GM21367 (cell line): ENCODE data around the gene MAB21L3.

Experiments used
- ATAC-seq: cut with Tn5 transposase; IDR thresholded peaks from one replicate; pipeline ENCODE4 v1.9.1; 2021; ENCODE audit not compliant: unreplicated experiment

Gene MAB21L3

DNA sequence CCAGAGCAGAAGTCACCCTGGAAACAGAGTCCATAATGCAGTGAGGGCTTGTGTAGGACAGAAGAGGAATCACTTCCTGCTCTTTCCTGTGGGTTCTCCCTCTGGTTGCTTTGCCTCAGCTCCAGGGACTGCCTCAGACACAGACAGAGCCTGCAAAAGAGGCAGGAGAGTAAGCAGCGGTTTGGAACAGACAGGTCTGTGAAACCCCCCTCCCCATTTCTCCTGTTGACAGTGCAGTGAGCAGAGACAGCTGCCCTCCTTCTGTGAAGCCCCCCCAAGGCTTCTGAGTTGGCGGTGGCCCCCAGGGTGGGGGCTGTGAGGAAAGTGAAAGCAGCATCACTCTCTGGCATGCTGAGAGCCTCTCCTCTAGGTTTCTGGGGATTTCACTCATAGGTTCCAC is 53.0 kb downstream of the MAB21L3 start:
- no peak for ATAC-seq

DNA sequence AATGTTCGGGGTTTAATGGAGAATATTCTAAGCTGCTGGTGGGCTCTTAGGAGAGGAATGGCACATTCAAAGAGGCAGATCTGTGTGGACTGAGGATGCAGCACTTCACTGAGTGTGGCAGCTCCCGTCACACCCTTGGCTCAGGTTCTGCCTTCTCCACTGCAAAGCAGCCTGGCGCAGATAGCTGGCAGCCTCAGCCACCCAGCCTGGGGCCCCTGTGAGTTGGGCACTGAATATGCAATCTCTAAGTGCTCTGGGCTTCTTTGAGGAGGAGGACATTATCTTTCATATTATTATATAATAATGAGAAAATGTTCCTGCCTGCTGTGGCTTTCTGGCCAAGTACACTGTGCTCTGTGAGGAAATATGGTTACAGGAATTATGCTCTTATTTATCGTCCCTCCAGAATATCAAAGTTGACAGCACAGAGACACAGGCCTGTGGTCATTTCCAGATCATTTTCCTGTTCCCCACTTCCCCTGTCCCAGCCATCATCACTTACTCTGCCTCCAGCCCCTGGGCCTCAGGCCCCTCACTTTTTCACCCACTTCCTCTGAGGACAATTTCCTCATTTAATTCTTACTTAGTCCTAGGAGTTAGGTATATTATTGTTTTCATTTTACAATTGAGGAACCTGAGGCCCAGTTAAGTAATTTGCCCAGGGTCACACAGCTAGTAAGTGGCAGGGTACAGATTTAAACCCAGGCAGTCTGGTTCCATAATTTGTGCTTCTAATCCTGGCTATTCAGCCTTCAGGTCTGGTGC is 53.6 kb downstream of the MAB21L3 start:
- no peak for ATAC-seq

DNA sequence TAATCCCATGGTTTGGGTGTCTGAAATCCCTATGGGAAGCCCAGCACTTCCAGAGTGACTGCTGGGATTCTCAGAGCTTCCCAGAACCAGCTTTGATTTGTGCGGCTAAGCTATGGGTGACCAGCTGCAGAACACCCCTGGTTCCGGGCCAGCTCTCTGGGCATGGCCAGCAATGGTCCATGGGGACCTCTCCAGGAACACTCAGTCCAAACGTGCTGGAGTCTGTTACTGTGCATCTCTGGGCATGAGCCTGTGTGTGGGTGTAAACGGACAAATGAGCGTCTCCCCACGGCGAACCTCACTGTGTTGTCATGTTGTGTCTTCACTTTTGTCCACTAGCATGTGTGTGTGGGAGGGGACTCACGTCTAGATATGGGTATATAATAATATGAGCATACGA is 54.4 kb downstream of the MAB21L3 start:
- no peak for ATAC-seq

DNA sequence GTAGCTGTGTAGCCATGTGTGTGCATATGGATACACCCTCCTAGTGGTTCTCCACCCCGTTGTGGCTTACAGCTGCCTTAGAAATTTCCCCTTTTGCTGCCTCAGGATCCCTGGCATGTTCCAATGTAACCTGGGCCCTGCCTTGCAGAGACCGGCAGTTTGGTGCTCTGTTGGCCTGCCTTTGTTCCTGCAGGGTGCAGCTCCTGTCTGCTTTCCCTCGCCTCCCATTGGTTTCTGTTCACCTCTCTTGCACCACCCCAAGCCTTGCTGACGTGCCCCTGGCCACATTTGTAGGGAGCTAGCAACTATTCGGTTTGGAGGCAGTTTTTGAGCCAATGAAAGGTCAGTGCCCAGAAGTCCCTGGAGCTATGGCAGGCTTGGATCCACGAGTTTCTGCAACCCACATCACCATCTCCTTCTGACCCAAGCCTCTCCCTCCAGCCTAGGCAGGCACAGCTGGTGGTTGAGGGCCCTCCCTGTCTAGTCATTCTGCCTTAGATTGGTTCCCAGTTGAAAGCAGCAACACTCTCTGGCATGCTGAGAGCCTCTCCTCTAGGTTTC is 54.9 kb downstream of the MAB21L3 start:
- no peak for ATAC-seq

DNA sequence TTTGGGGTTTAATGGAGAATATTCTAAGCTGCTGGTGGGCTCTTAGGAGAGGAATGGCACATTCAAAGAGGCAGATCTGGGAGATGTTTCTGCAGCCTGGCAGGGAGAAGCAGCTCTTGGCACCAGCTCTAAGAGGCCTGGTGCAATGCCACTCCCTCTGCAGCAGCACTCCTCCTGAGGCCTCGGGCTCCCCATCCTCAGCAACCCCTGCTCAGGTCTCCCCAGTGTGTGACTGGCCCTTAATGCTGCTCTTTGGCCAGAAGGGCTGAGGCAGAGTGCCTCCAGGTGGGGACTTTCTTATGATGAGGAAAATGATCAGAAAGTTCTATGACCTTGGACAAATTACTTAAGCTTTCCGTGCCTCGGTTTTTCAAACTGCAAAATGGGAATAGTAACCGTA is 55.5 kb downstream of the MAB21L3 start:
- no peak for ATAC-seq

DNA sequence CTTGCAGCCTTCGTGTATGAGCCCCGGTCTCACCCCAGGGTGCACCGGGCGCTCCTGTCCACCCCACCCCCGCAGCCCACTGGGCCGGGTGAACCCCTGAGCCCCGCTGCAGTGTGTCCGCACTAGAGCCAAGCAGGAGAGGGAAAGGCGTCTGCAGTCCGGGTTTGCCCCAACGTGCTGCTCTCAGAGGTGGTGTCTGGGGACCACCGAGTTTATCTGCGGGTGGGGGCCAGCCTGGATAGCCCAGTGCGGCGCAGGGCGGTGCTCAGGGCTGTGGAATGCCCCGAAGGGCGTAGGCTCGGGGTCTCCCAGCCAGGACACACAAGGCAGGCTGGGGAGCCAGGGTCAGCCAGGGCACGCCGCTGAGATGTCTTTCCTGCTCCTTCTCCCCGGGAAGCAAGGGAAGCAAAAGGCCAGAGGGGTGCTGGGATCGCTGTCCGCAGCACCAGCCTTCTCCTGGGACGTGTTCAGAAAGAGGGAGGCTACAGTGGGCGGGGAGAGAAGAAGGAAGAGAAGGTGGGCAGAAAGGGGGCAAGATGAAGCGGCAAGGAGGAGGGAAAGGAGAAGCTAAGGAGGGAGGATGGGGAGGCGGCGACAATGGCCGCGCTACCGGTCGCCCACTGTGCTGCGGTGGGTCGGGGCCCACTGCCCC is 56.6 kb downstream of the MAB21L3 start:
- no peak for ATAC-seq

DNA sequence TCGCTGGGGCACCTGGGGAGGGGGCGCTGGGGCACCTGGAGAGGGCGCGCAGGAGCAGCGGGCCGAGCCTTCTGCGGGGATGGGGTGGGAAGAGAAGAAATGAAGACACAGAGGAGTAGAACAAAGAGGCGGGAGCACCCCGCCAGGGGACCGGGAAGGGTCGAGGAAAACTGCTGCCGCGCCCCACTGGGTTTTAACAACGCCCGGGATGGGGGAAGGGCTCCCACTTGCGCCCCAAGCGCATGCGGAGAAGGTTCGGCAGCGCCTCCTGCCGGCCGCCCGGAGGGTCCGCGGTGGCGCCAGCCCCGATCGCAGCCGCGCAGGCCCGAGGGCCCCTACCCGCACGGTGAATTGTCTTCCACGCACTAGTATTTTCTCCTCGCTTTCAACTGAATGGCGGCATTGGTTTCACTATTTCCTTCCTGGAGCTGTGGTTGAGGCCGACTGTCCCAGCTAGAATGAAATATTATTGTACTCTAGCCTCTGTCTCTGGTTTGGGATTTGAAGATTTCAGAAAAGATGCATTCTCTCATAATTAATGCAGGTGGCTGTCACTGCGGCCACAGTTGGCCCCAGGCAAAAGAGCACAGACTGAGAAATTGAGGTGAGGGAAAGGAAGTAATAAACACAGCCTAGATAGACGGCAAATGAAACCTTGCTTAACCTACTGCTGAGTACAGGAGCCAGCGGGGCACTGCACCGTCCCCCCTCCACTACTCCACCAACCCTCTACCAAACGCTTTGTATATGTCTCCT is 57.3 kb downstream of the MAB21L3 start:
- ATAC-seq, result peak; percentile 84

DNA sequence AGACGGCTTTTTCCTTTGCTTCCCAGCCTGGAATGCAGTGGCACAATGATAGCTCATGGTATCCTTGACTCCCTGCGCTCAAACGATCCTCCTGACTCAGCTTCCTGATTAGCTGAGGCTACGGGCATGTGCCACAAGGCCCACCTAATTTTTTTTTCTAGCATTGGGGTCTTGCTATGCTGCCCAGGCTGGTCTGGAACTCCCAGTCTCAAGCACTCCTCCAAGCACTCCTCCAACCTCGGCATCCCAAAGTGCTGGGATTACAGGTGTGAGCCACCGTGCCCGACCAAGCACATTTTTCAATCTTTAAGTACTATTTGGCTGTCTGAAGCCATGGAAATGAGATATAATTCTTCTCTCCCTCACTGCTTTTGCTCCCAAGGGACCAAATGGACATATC is 58.7 kb downstream of the MAB21L3 start:
- no peak for ATAC-seq

DNA sequence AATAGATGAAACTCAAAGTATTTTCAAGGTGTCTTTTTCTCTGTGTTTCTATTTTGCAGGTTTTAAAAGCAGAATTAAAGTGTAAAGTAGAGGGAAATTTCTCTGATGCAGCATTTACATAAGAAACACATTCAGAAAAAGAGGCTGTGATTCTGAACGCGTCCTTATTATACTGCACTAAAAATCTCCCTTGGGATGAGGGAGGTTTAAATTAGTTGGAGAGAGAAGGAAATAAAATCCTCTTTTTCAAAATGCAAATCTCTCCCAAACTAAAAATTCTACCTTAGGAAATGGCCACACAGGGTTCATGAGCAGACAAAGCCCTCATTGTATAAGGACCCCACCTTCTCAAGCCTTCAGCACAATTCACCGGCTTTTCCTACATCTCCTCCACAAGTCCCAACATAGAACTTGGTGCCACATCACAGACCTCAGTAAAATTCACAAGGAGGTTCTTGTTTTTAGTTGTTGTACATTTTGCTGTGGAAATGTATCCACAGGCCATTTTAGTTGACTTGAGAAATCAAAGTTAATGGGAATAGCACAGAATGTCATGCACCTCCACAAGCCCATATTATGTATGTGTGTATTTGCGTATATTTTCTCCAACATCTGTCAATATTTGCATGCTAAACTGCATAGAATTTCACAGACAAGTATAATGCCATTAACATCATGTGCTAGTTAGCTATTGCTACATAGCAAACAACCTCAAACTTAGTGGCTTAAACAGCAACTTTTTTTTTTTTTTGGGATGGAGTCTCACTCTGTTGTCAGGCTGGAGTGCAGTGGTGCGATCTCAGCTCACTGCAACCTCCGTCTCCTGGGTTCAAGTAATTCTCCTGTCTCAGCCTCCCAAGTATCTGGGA is 59.8 kb downstream of the MAB21L3 start:
- no peak for ATAC-seq

DNA sequence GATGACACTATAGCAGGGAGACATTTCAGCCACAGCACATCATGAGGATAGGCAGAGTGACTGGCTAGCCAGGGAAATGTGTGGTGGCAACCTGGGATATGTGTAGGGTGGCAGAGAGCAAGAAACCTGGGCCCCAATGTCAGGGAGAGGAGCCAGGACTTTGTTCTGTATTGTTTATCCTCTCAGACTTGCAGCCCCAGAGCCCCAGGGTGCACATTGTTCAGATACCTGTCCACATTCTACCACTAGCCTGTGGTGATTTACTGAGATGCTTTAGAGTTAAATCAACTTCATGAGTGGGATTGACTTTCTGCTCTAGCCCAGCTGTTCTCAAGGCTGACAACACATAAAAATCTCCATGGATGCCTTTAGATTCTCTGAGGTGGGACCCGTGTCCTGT is 61.5 kb downstream of the MAB21L3 start:
- ATAC-seq, result no peak

DNA sequence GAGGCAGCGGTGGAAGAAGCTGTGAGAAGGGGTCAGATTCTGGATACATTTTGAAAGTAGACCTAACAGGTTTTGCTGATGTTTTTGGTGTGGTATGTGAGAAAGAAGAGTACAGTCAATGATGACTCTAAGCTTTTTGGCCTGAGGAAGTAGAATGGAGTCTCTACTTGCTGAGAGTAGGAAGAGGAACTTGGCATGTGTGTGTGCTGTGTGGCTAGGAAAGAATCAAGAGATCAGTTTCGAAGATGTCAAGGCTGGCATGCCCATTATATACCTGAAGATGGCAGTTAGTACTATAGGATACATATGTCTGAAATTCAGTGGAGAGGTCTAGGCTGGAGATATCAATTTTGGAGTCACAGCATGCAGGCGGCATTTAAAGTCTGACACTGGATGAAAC is 64.4 kb downstream of the MAB21L3 start:
- no peak for ATAC-seq

DNA sequence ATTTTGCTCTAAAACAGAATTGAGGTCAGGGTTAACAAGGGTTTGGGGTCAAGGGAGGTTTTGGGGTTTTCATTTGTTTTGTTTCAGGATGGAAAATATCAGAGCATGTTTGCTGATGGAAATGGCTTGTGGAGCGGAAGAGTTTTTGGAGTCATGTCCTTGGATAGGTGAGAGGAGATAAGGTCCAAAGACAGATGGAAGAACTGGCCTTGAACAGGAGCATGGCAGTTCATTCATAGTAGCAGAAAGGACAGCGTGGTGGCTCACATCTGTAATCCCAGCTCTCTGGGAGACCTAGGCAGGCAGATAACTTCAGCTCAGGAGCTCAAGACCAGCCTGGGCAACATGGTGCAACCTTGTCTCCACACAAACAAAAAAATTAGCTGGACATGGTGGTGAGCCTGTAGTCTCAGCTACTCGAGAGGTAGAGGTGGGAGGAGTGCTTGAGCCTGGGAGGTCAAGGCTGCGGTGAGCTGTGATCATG is 65.1 kb downstream of the MAB21L3 start:
- no peak for ATAC-seq

DNA sequence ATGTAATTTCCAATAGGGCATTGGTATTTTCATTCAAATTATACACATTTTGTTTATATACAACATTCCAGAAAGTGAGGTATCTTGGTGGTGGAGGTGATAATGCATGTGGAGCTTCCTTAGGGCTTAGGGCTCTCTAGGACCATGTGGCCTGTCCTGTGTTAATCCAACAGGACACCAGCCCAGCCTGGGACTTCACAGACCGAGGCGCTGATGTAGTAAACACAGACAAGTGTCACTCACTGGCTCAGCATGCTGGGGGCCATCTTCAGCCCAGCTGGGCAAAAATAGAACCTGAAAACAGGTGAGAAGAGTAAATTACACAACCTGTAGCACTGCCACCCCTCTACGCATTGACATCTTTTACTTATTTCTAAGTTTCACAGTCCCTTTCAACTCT is 66.7 kb downstream of the MAB21L3 start:
- no peak for ATAC-seq

DNA sequence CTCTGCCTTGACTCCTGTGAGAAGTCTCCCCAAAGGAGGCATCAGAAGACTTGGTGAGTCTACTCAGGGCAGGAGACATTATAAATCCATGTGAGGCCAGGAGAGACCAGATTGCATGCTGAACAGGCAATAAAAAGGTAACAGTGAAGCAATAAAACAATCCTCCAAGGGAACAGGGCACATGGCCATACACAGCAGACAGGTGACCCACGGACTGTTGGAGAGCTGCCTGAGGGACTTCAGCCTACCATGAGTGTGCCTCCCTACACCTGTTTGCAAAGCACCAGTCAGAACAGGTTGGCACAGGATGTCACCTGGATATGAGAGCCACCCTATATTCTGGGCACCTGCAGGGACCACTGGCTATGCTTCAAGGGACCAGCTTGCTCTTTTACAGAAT is 67.6 kb downstream of the MAB21L3 start:
- no peak for ATAC-seq

DNA sequence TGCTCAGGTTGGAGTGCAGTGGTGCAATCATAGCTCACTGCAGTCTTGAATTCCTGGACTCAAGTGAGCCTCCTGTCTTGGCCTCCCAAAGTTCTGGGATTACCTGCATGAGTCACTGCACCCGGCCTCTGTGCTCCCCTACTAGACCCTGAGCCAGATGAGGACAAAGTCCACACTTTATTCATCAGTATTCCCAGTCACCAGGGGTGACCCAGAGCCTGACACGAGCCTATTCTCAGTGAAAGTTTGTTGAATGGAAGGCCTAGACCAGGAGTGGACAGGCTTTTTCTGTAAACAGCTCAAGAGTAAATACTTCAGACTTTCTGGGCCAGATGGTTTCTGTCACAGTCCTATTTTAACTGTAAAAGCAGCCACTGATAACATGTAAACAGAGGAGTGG is 68.2 kb downstream of the MAB21L3 start:
- no peak for ATAC-seq

DNA sequence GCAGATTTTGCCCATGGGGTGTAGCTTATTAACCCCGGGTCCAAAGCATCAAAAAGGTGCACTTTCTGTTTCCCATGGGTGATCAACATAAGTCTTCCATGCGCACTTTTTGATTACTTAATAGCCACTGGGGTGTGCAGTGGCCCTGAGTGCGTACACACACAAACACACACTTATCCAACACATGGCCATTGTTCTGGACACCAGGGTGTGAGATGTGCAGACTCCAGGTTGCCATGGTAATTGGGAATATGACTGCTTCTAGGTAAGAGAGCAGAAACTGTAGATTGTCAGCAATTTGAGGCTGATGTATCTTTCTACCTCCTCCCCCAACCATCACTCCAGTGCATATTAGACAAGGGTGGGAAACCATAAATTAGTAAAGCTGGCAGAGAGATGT is 68.8 kb downstream of the MAB21L3 start:
- ATAC-seq, result no peak

DNA sequence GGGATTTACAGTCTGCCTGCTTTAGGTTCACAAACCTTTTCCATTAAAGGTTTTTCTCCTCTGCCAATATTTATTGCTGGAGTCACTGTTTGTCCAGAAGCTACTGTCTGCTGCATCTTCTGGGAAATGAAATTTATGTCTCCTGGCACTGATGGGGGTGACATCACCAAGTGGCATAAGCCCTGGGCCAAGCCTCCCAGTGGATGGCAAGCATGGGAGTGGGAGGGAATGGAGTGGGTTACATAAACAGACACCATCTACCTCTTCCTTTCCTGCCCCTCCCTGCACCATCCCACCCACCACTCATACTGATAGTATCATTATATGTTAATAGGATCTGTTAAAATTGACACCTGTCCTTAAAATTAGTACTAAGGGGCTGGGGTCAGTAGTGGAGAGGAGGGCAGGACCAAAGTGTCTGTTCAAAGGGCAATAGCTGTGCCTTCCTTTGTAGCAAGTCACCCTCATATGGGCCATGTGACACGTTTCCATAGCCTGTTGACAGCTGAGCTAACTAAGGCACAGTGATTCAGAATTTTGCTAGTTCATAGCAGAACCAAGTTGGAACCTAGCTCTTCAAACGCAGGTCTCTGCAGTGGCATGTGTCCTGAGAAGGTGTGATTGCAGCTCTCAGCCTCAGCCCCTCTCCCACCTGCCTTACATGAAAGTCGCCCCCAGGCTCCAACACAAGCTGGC is 71.0 kb downstream of the MAB21L3 start:
- ATAC-seq, result no peak
